NCI-H2227 (cell line): ENCODE measurements around the gene MPP1.

ENCODE experiments used
- DNase-seq: peaks from one replicate; lab custom pipeline; 2025; ENCODE audit not compliant: unreplicated experiment; lab: John Stamatoyannopoulos, UW

The MPP1 gene

GRCh38 chrX:154813801-154814200 is 8.5 kb upstream of the MPP1 start:
- no peak for DNase-seq

- DNase-seq = no peak
Measured at GRCh38 chrX:154812341-154813101, 7.2 kb upstream of the MPP1 start.

- no peak for DNase-seq
Measured at GRCh38 chrX:154809939-154810665, 4.8 kb upstream of the MPP1 start.

- DNase-seq = no peak
Measured at GRCh38 chrX:154806837-154807501, 1.7 kb upstream of the MPP1 start.

GRCh38 chrX:154805696-154806091 is 409 bp upstream of the MPP1 start:
- DNase-seq = no peak

GRCh38 chrX:154804261-154804956 is 876 bp downstream of the MPP1 start:
- no peak for DNase-seq

- no peak for DNase-seq
Measured at GRCh38 chrX:154802947-154803346, 2.3 kb downstream of the MPP1 start.

- no peak for DNase-seq
Measured at GRCh38 chrX:154800478-154801210, 4.6 kb downstream of the MPP1 start.

GRCh38 chrX:154799556-154800348 is 5.5 kb downstream of the MPP1 start:
- DNase-seq = peak; percentile 86

- no peak for DNase-seq
Measured at GRCh38 chrX:154797006-154797405, 8.3 kb downstream of the MPP1 start.

GRCh38 chrX:154795016-154795415 is 10.3 kb downstream of the MPP1 start:
- no peak for DNase-seq

- DNase-seq = no peak
Measured at GRCh38 chrX:154793084-154793795, 12.0 kb downstream of the MPP1 start.

GRCh38 chrX:154791939-154792338 is 13.3 kb downstream of the MPP1 start:
- no peak for DNase-seq

GRCh38 chrX:154791467-154791866 is 13.8 kb downstream of the MPP1 start:
- no peak for DNase-seq

- DNase-seq = no peak
Measured at GRCh38 chrX:154785716-154786115, 19.6 kb downstream of the MPP1 start.

- no peak for DNase-seq
Measured at GRCh38 chrX:154784149-154784995, 20.9 kb downstream of the MPP1 start.

- no peak for DNase-seq
Measured at GRCh38 chrX:154780968-154781367, 24.3 kb downstream of the MPP1 start.

GRCh38 chrX:154779261-154779660 is 26.0 kb downstream of the MPP1 start:
- DNase-seq = no peak
